ENCODE data around the gene ATP8B4.

The ATP8B4 gene

GRCh38 chr15:50055332-50055731 is 63.7 kb downstream of the ATP8B4 start:
- Histone ChIP-seq H3K9me3 (ENCODE audit: control insufficient read depth, low read length) (no peaks in the 10 kb centered on the region), H3K4me3 (ENCODE audit: insufficient read depth, low read depth, low read length) (no peak overlapping the region), H3K4me1 (ENCODE audit: control insufficient read depth, insufficient read depth, low read length) (no peaks in the 10 kb centered on the region), H3K36me3 (ENCODE audit: control insufficient read depth, insufficient read depth, low read length) (no peaks in the 10 kb centered on the region), H3K27ac (ENCODE audit: insufficient read depth, low read depth, low read length, poor library complexity, severe bottlenecking) (no peak overlapping the region), H3K27me3 (ENCODE audit: control insufficient read depth, insufficient read depth, low read length, poor library complexity, severe bottlenecking) (no peaks in the 10 kb centered on the region)
- 79 to 83% methylated on average over 1 of the region's 1 CpG for whole genome bisulfite sequencing, 2 experiments

GRCh38 chr15:50053055-50053856 is 65.8 kb downstream of the ATP8B4 start:
- Histone ChIP-seq H3K27ac (ENCODE audit: insufficient read depth, low read depth, low read length, poor library complexity, severe bottlenecking) (no peak overlapping the region), H3K4me1 (ENCODE audit: control insufficient read depth, insufficient read depth, low read length) (no peaks in the 10 kb centered on the region)
- WGBS, 2 experiments: 82 to 91% methylated on average over 2 to 3 of the region's 3 CpGs

GRCh38 chr15:50051811-50052419 is 67.1 kb downstream of the ATP8B4 start:
- Histone ChIP-seq H3K9me3 (ENCODE audit: control insufficient read depth, low read length) (no peaks in the 10 kb centered on the region), H3K4me3 (ENCODE audit: insufficient read depth, low read depth, low read length) (no peak overlapping the region), H3K36me3 (ENCODE audit: control insufficient read depth, insufficient read depth, low read length) (no peaks in the 10 kb centered on the region), H3K27ac (ENCODE audit: insufficient read depth, low read depth, low read length, poor library complexity, severe bottlenecking) (no peak overlapping the region), H3K4me1 (ENCODE audit: control insufficient read depth, insufficient read depth, low read length) (no peaks in the 10 kb centered on the region), H3K27me3 (ENCODE audit: control insufficient read depth, insufficient read depth, low read length, poor library complexity, severe bottlenecking) (no peaks in the 10 kb centered on the region)
- WGBS, 2 experiments: 62 to 75% methylated on average over 3 of the region's 3 CpGs

More at GRCh38 chr15:50053055-50053856, 65.8 kb downstream of the ATP8B4 start:
- Histone ChIP-seq H3K4me3 (ENCODE audit: insufficient read depth, low read depth, low read length) (no peak overlapping the region), H3K36me3 (ENCODE audit: control insufficient read depth, insufficient read depth, low read length) (no peaks in the 10 kb centered on the region), H3K27me3 (ENCODE audit: control insufficient read depth, insufficient read depth, low read length, poor library complexity, severe bottlenecking) (no peaks in the 10 kb centered on the region), H3K9me3 (ENCODE audit: control insufficient read depth, low read length) (no peaks in the 10 kb centered on the region)

- Histone ChIP-seq H3K9me3 (ENCODE audit: control insufficient read depth, low read length) (no peaks in the 10 kb centered on the region), H3K27ac (ENCODE audit: insufficient read depth, low read depth, low read length, poor library complexity, severe bottlenecking) (no peak overlapping the region), H3K4me3 (ENCODE audit: insufficient read depth, low read depth, low read length) (no peak overlapping the region), H3K36me3 (ENCODE audit: control insufficient read depth, insufficient read depth, low read length) (no peaks in the 10 kb centered on the region), H3K27me3 (ENCODE audit: control insufficient read depth, insufficient read depth, low read length, poor library complexity, severe bottlenecking) (no peaks in the 10 kb centered on the region), H3K4me1 (ENCODE audit: control insufficient read depth, insufficient read depth, low read length) (no peaks in the 10 kb centered on the region)
- 83 to 87% methylated on average over 5 of the region's 5 CpGs for WGBS, 2 experiments
Observed at GRCh38 chr15:50050986-50051743, 67.9 kb downstream of the ATP8B4 start.

- H3K27ac ChIP-seq (ENCODE audit: insufficient read depth, low read depth, low read length, poor library complexity, severe bottlenecking): no peak overlapping the region
Observed at GRCh38 chr15:50049871-50050270, 69.2 kb downstream of the ATP8B4 start.

GRCh38 chr15:50046867-50047266 is 72.2 kb downstream of the ATP8B4 start:
- WGBS, 2 experiments: no CpG with 5 or more reads among the region's 2 CpGs

More at GRCh38 chr15:50049871-50050270, 69.2 kb downstream of the ATP8B4 start:
- no peak overlapping the region for H3K4me3 ChIP-seq (ENCODE audit: insufficient read depth, low read depth, low read length)
- H3K9me3 ChIP-seq (ENCODE audit: control insufficient read depth, low read length): no peaks in the 10 kb centered on the region
- no peaks in the 10 kb centered on the region for H3K36me3 ChIP-seq (ENCODE audit: control insufficient read depth, insufficient read depth, low read length)
- no peaks in the 10 kb centered on the region for H3K4me1 ChIP-seq (ENCODE audit: control insufficient read depth, insufficient read depth, low read length)
- no peaks in the 10 kb centered on the region for H3K27me3 ChIP-seq (ENCODE audit: control insufficient read depth, insufficient read depth, low read length, poor library complexity, severe bottlenecking)

GRCh38 chr15:50046159-50046558 is 72.9 kb downstream of the ATP8B4 start:
- H3K4me3 ChIP-seq (ENCODE audit: insufficient read depth, low read depth, low read length): no peak overlapping the region
- 71 to 97% methylated on average over 1 of the region's 1 CpG for WGBS, 2 experiments
- H3K9me3 ChIP-seq (ENCODE audit: control insufficient read depth, low read length): no peaks in the 10 kb centered on the region
- H3K4me1 ChIP-seq (ENCODE audit: control insufficient read depth, insufficient read depth, low read length): no peaks in the 10 kb centered on the region
- H3K27ac ChIP-seq (ENCODE audit: insufficient read depth, low read depth, low read length, poor library complexity, severe bottlenecking): no peak overlapping the region
- no peaks in the 10 kb centered on the region for H3K27me3 ChIP-seq (ENCODE audit: control insufficient read depth, insufficient read depth, low read length, poor library complexity, severe bottlenecking)
- H3K36me3 ChIP-seq (ENCODE audit: control insufficient read depth, insufficient read depth, low read length): no peaks in the 10 kb centered on the region

More at GRCh38 chr15:50046867-50047266, 72.2 kb downstream of the ATP8B4 start:
- H3K27me3 ChIP-seq (ENCODE audit: control insufficient read depth, insufficient read depth, low read length, poor library complexity, severe bottlenecking): no peaks in the 10 kb centered on the region
- H3K4me1 ChIP-seq (ENCODE audit: control insufficient read depth, insufficient read depth, low read length): no peaks in the 10 kb centered on the region
- H3K9me3 ChIP-seq (ENCODE audit: control insufficient read depth, low read length): no peaks in the 10 kb centered on the region
- H3K36me3 ChIP-seq (ENCODE audit: control insufficient read depth, insufficient read depth, low read length): no peaks in the 10 kb centered on the region
- H3K27ac ChIP-seq (ENCODE audit: insufficient read depth, low read depth, low read length, poor library complexity, severe bottlenecking): no peak overlapping the region
- H3K4me3 ChIP-seq (ENCODE audit: insufficient read depth, low read depth, low read length): no peak overlapping the region

- Histone ChIP-seq H3K27ac (ENCODE audit: insufficient read depth, low read depth, low read length, poor library complexity, severe bottlenecking) (no peak overlapping the region), H3K4me1 (ENCODE audit: control insufficient read depth, insufficient read depth, low read length) (no peaks in the 10 kb centered on the region), H3K9me3 (ENCODE audit: control insufficient read depth, low read length) (no peaks in the 10 kb centered on the region), H3K36me3 (ENCODE audit: control insufficient read depth, insufficient read depth, low read length) (no peaks in the 10 kb centered on the region), H3K27me3 (ENCODE audit: control insufficient read depth, insufficient read depth, low read length, poor library complexity, severe bottlenecking) (no peaks in the 10 kb centered on the region), H3K4me3 (ENCODE audit: insufficient read depth, low read depth, low read length) (no peak overlapping the region)
- 0 to 50% methylated on average over 1 to 2 of the region's 2 CpGs for WGBS, 2 experiments
Observed at GRCh38 chr15:50044904-50045303, 74.1 kb downstream of the ATP8B4 start.

- Histone ChIP-seq H3K4me3 (ENCODE audit: insufficient read depth, low read depth, low read length) (no peak overlapping the region), H3K9me3 (ENCODE audit: control insufficient read depth, low read length) (no peaks in the 10 kb centered on the region), H3K27ac (ENCODE audit: insufficient read depth, low read depth, low read length, poor library complexity, severe bottlenecking) (no peak overlapping the region), H3K27me3 (ENCODE audit: control insufficient read depth, insufficient read depth, low read length, poor library complexity, severe bottlenecking) (no peaks in the 10 kb centered on the region), H3K36me3 (ENCODE audit: control insufficient read depth, insufficient read depth, low read length) (no peaks in the 10 kb centered on the region), H3K4me1 (ENCODE audit: control insufficient read depth, insufficient read depth, low read length) (no peaks in the 10 kb centered on the region)
Observed at GRCh38 chr15:50044406-50044805, 74.6 kb downstream of the ATP8B4 start.

- 100% methylated on average over 1 of the region's 2 CpGs; no CpG with 5 or more reads in 1 of the 2 experiments for WGBS, 2 experiments
- Histone ChIP-seq H3K27me3 (ENCODE audit: control insufficient read depth, insufficient read depth, low read length, poor library complexity, severe bottlenecking) (no peaks in the 10 kb centered on the region), H3K4me1 (ENCODE audit: control insufficient read depth, insufficient read depth, low read length) (no peaks in the 10 kb centered on the region), H3K36me3 (ENCODE audit: control insufficient read depth, insufficient read depth, low read length) (no peaks in the 10 kb centered on the region), H3K4me3 (ENCODE audit: insufficient read depth, low read depth, low read length) (no peak overlapping the region), H3K9me3 (ENCODE audit: control insufficient read depth, low read length) (no peaks in the 10 kb centered on the region), H3K27ac (ENCODE audit: insufficient read depth, low read depth, low read length, poor library complexity, severe bottlenecking) (no peak overlapping the region)
Observed at GRCh38 chr15:50042775-50043174, 76.3 kb downstream of the ATP8B4 start.
